Measurements from ENCODE around the gene NUP155. TPM values are rescaled to one million over a fixed set of nuclear protein-coding genes. Genes with fewer than 3 reads are reported as not detected.
"Not testable (repeated sequence)": the region's sequence is repeated elsewhere in the genome, so short reads cannot be mapped to it uniquely, and the experiment has no call there.

NUP155 gene
- total RNA-seq, 1 donor, result 25.0 TPM

GRCh38 chr5:37400501-37400900, 29.6 kb upstream of the NUP155 start:
- Histone ChIP-seq H3K27ac (ENCODE audit: low read depth, low read length) (no peak overlapping the region), H3K4me1 (ENCODE audit: insufficient read depth, low read length) (no peaks in the 10 kb centered on the region), H3K27me3 (ENCODE audit: insufficient read depth, low read length) (no peaks in the 10 kb centered on the region), H4K20me1 (ENCODE audit: insufficient read depth, low read length) (no peaks in the 10 kb centered on the region), H2AFZ (ENCODE audit: low read length) (no peak overlapping the region), H3K79me2 (ENCODE audit: insufficient read depth, low read length) (no peaks in the 10 kb centered on the region), H3K4me2 (ENCODE audit: insufficient read depth, low read length) (no peak overlapping the region), H3K9me3 (ENCODE audit: low read depth, low read length) (no peaks in the 10 kb centered on the region), H3K36me3 (ENCODE audit: insufficient read depth, low read length) (peaks cover 16% of the 10 kb centered on the region), H3K4me3 (ENCODE audit: insufficient read depth, low read length) (no peak overlapping the region)
- DNase-seq (ENCODE audit: insufficient read length, low spot score, missing footprints), result no peak
- no peak for TF ChIP-seq CTCF (IDR thresholded peaks at IDR 0.05; ENCODE audit: extremely low read depth, low read depth, low read length)

DNA sequence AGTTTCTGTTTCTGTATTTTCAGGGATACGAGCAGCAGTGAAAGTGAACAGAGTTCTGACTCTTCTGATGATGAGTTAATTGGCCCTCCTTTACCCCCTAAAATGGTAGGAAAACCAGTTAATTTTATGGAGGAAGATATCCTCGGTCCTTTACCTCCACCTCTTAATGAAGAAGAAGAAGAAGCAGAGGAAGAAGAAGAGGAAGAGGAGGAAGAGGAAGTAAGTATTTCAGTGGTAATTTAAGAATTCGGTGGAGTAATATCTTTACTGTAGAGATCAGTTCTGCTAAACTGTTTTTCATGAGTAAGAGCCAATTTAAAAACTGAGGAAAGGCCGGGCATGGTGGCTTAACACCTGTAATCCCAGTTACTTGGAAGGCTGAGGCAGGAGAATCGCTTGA, 25.4 kb upstream of the NUP155 start:
- Histone ChIP-seq H3K27me3 (ENCODE audit: insufficient read depth, low read length) (no peaks in the 10 kb centered on the region), H3K4me1 (ENCODE audit: insufficient read depth, low read length) (no peaks in the 10 kb centered on the region), H3K36me3 (ENCODE audit: insufficient read depth, low read length) (peaks cover 24% of the 10 kb centered on the region), H3K79me2 (ENCODE audit: insufficient read depth, low read length) (peaks cover 2% of the 10 kb centered on the region), H3K4me3 (ENCODE audit: insufficient read depth, low read length) (no peak overlapping the region), H4K20me1 (ENCODE audit: insufficient read depth, low read length) (no peaks in the 10 kb centered on the region), H2AFZ (ENCODE audit: low read length) (no peak overlapping the region), H3K4me2 (ENCODE audit: insufficient read depth, low read length) (no peak overlapping the region), H3K27ac (ENCODE audit: low read depth, low read length) (no peak overlapping the region), H3K9me3 (ENCODE audit: low read depth, low read length) (no peaks in the 10 kb centered on the region)
- no peak for TF ChIP-seq CTCF (IDR thresholded peaks at IDR 0.05; ENCODE audit: extremely low read depth, low read depth, low read length)
- no peak for DNase-seq (ENCODE audit: insufficient read length, low spot score, missing footprints)

- Histone ChIP-seq H3K27me3 (ENCODE audit: insufficient read depth, low read length) (no peaks in the 10 kb centered on the region), H3K9me3 (ENCODE audit: low read depth, low read length) (no peaks in the 10 kb centered on the region), H3K4me2 (ENCODE audit: insufficient read depth, low read length) (no peak overlapping the region), H4K20me1 (ENCODE audit: insufficient read depth, low read length) (no peaks in the 10 kb centered on the region), H3K79me2 (ENCODE audit: insufficient read depth, low read length) (peaks cover 2% of the 10 kb centered on the region), H3K4me3 (ENCODE audit: insufficient read depth, low read length) (no peak overlapping the region), H3K27ac (ENCODE audit: low read depth, low read length) (no peak overlapping the region), H2AFZ (ENCODE audit: low read length) (no peak overlapping the region), H3K4me1 (ENCODE audit: insufficient read depth, low read length) (no peaks in the 10 kb centered on the region), H3K36me3 (ENCODE audit: insufficient read depth, low read length) (peaks cover 18% of the 10 kb centered on the region)
- DNase-seq (ENCODE audit: insufficient read length, low spot score, missing footprints), result no peak
- no peak for TF ChIP-seq CTCF (IDR thresholded peaks at IDR 0.05; ENCODE audit: extremely low read depth, low read depth, low read length)
Observed at GRCh38 chr5:37391591-37391990, 20.7 kb upstream of the NUP155 start.

DNA sequence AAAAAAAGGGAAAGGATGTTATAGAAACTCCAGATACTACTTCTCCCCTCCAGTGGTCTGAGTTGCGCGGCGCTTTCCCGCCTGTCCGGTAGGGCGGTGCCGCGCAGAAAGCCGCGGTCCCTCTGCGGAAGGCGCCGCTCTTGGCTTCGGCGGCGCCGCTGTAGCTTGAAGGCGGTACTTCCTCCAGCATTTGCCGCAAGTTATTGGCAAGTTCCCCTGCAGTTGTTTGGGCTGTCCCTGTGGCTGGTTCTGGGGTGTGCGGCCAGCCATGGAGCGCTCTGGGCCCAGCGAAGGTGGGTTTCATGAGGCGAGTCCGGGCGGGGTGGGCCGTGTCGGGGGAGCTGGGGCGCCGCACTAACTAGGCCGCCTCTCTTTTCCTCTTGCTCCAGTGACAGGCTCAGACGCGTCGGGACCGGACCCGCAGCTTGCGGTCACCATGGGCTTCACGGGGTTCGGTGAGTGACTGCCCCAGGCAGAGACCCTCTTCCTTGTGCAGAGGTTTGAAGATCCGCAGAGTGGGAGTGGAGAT, 8.3 kb upstream of the NUP155 start, which contains the start of gene WDR70:
Gene WDR70 (plus strand): TSS at position 219 of the 529 bp plus-strand sequence. CDS start 50 bp downstream, at position 269.
- DNase-seq (ENCODE audit: insufficient read length, low spot score, missing footprints), result peak; percentile 83
- Histone ChIP-seq H2AFZ (ENCODE audit: low read length) (peak within 1 kb of the TSS; percentile 84), H3K4me2 (ENCODE audit: insufficient read depth, low read length) (peak within 1 kb of the TSS; percentile 82), H3K27ac (ENCODE audit: low read depth, low read length) (peak within 1 kb of the TSS; percentile 48), H3K4me3 (ENCODE audit: insufficient read depth, low read length) (peak within 1 kb of the TSS; percentile 85)
- H4K20me1 ChIP-seq (ENCODE audit: insufficient read depth, low read length); H3K36me3 ChIP-seq (ENCODE audit: insufficient read depth, low read length); H3K79me2 ChIP-seq (ENCODE audit: insufficient read depth, low read length); H3K9me3 ChIP-seq (ENCODE audit: low read depth, low read length); H3K27me3 ChIP-seq (ENCODE audit: insufficient read depth, low read length); H3K4me1 ChIP-seq (ENCODE audit: insufficient read depth, low read length): not testable (repeated sequence)
- peak; percentile 68 for TF ChIP-seq CTCF (IDR thresholded peaks at IDR 0.05; ENCODE audit: extremely low read depth, low read depth, low read length)

- H3K4me2 ChIP-seq (ENCODE audit: insufficient read depth, low read length); DNase-seq (ENCODE audit: insufficient read length, low spot score, missing footprints); H3K27ac ChIP-seq (ENCODE audit: low read depth, low read length); H3K4me1 ChIP-seq (ENCODE audit: insufficient read depth, low read length); H3K79me2 ChIP-seq (ENCODE audit: insufficient read depth, low read length); H4K20me1 ChIP-seq (ENCODE audit: insufficient read depth, low read length); H2AFZ ChIP-seq (ENCODE audit: low read length); H3K36me3 ChIP-seq (ENCODE audit: insufficient read depth, low read length); H3K9me3 ChIP-seq (ENCODE audit: low read depth, low read length); H3K4me3 ChIP-seq (ENCODE audit: insufficient read depth, low read length); H3K27me3 ChIP-seq (ENCODE audit: insufficient read depth, low read length): not testable (repeated sequence)
Observed at GRCh38 chr5:37378066-37378465, 7.2 kb upstream of the NUP155 start.
